Transverse colon (tissue), 4 donors: ENCODE measurements around the gene SSU72. TPM values are rescaled to one million over a fixed set of nuclear protein-coding genes. Genes with fewer than 3 reads are reported as not detected.

ENCODE experiments used
- DNase-seq: peaks from one replicate; pipeline ENCODE4 v3.0.0-alpha.2; 2019
- H3K27ac ChIP-seq, 4 donors: fragments of 200-600 bp; sonication (generic); 2 replicates each; pipeline ENCODE4 v1.5.1; 2016 to 2018; ENCODE audit warnings: inconsistent platforms in 4 of 4
- H3K27me3 ChIP-seq: fragments of 200-600 bp; sonication (generic); 2 replicates; pipeline ENCODE4 v1.5.1; 2017; ENCODE audit warnings: inconsistent platforms
- H3K36me3 ChIP-seq, 4 donors: fragments of 200-600 bp; sonication (generic); 2 replicates each; pipeline ENCODE4 v1.5.1; 2017 to 2019; ENCODE audit warnings: inconsistent platforms in 4 of 4
- H3K4me1 ChIP-seq, 4 donors: fragments of 200-600 bp; sonication (generic); 2 replicates each; pipeline ENCODE4 v1.5.1; 2017 to 2020; ENCODE audit warnings: inconsistent platforms in 4 of 4
- H3K4me3 ChIP-seq, 4 donors: fragments of 200-600 bp; sonication (generic); 1 replicate in 1 of 4; 2 replicates in 3 of 4; pipeline versions ENCODE4 v1.5.1 to v1.6.1; 2017 to 2019; ENCODE audit warnings: inconsistent platforms in 4 of 4
- H3K9me3 ChIP-seq, 2 donors: fragments of 200-600 bp; sonication (generic); 2 replicates each; pipeline ENCODE4 v1.5.1; 2017 to 2019; ENCODE audit warnings: inconsistent platforms in 2 of 2
- CTCF ChIP-seq, 5 experiments: fragments of 200-600 bp in 3 of 5; fragments of 450-650 bp in 2 of 5; sonication (generic) in 3 of 5; IDR thresholded peaks; 1 replicate in 2 of 5; 2 replicates in 3 of 5; pipeline ENCODE4 v1.5.1; 2016 to 2017; ENCODE audit warnings: antibody characterized with exemption in 5 of 5, inconsistent platforms in 3 of 5, mild to moderate bottlenecking in 2 of 5, moderate library complexity in 1 of 5
- EP300 ChIP-seq: sonication (generic); formaldehyde crosslinking; IDR thresholded peaks from one replicate; pipeline ENCODE4 v1.6.1; 2017; ENCODE audit warnings: antibody characterized with exemption, low read depth
- POLR2A ChIP-seq: fragments of 450-650 bp; IDR thresholded peaks from one replicate; pipeline ENCODE4 v1.6.1; 2016; ENCODE audit warnings: antibody characterized with exemption, mild to moderate bottlenecking, moderate library complexity
- POLR2AphosphoS5 ChIP-seq, 3 donors: sonication (generic); formaldehyde crosslinking; IDR thresholded peaks; one replicate each; pipeline ENCODE4 v1.6.1; 2016; ENCODE audit warnings: antibody characterized with exemption in 3 of 3
- WGBS, 2 donors: methylation state at CpG; one replicate each; pipeline ENCODE4 v1.1.5; 2018; ENCODE audit warnings: low coverage in 1 of 2; 5-methylcytosine and 5-hydroxymethylcytosine counted together
- in situ Hi-C, 4 donors: fragments of 200-750 bp; cut with MboI; loops; one replicate each; pipeline versions ENCODE4 v1.15.0 to v1.15.1; 2017; ENCODE audit warnings: low sequenced_read_pairs in 3 of 4, low pct_ligation_motif_present in 1 of 4, low pct_unique_long_range_greater_than_20kb in 1 of 4
- intact Hi-C: fragments of 100-400 bp; cut with DNase I; formaldehyde crosslinking; loops from one replicate; pipeline ENCODE4 v1.15.1; 2023; ENCODE audit warnings: low total_unique reads
- total RNA-seq, 4 donors: library from RNA; depleted of rRNA; stranded (reverse); fragments of >200 nt; gene quantifications; one replicate each; pipeline ENCODE4 v1.1.0, GENCODE V29; 2016

Gene SSU72
- total RNA-seq, 4 donors from 2014 or later = 95.0 to 162 (median 136) TPM

DNA sequence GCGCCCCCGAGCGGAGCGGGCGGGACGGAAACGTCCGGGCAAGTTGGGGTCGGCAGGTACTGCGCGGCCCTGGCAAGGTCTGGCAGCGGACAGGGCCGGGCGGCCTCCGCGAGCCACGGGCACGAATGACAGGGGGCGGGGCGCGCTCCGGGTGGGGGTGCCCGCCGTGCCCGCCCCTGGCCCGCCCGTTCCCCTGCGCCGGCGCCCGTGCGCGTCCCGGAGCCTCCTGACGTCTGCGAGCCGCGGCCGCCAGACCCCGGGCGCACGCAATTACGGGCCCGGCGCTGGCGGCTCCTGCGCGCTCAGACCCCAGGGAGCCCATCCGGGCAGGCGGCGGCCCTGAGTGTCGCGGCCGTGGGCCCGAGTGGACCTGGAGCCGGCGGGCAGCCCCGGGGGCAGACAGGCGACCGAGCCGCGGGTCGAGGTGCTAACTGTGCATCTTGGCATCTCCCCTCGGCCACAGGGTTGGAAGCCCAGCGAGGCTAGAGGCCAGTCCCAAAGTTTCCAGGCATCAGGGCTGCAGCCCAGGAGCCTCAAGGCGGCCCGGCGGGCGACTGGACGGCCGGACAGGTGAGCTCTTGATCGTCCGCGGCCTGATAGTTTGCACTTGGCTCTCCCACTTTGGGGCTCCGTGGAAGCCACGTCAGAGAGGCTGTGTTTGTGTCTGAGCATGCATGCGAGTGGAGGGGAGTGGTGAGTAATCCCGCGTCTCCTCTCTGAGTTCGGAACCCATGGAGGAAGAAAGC lies 41.6 kb upstream of the SSU72 start:
- no peak for TF ChIP-seq EP300
- TF ChIP-seq POLR2A = no peak
- no peak for TF ChIP-seq POLR2AphosphoS5 (IDR thresholded peaks at IDR 0.05)
- TF ChIP-seq CTCF (IDR thresholded peaks at IDR 0.05) = no peak
- Histone ChIP-seq H3K4me1 (peaks cover 20 to 30% (median 28%) of the 10 kb centered on the region in 4 donors), H3K4me3 (peak overlapping the region; percentile 49 to 98 (median 94)), H3K9me3 (no peaks in the 10 kb centered on the region), H3K27me3 (no peaks in the 10 kb centered on the region), H3K27ac (peak overlapping the region; percentile 100), H3K36me3 (no peaks in the 10 kb centered on the region)
- intact Hi-C loops (no loop called here), in situ Hi-C loops (no loop called here)
- DNase-seq = peak; percentile 69
- 0 to 5% methylated on average over 5 to 68 of the region's 80 CpGs for WGBS, 2 donors

GRCh38 chr1:1615256-1616044 lies 40.8 kb upstream of the SSU72 start, which contains the start of gene MIB2:
MIB2 (plus strand) TSS chr1:1615500; CDS start chr1:1623453, 7,953 bp downstream.
- Histone ChIP-seq H3K27ac (peak within 1 kb of the TSS; percentile 100), H3K9me3 (no peaks in the 10 kb centered on the region), H3K27me3 (no peaks in the 10 kb centered on the region), H3K36me3 (no peaks in the 10 kb centered on the region), H3K4me1 (peaks cover 20 to 30% (median 28%) of the 10 kb centered on the region in 4 donors), H3K4me3 (peak within 1 kb of the TSS; percentile 93 to 98 (median 94))
- DNase-seq = peak; percentile 98
- WGBS, 2 donors = 0% methylated on average over 53 of the region's 107 CpGs; no CpG with 5 or more reads in 1 of the 2 donors
- TF ChIP-seq POLR2AphosphoS5 (IDR thresholded peaks at IDR 0.05) (peak; percentile 45 to 85 (median 83)), POLR2A (peak; percentile 88), EP300 (no peak), CTCF (IDR thresholded peaks at IDR 0.05) (no peak)
- in situ Hi-C loops (no loop called here), intact Hi-C loops (no loop called here)

DNA sequence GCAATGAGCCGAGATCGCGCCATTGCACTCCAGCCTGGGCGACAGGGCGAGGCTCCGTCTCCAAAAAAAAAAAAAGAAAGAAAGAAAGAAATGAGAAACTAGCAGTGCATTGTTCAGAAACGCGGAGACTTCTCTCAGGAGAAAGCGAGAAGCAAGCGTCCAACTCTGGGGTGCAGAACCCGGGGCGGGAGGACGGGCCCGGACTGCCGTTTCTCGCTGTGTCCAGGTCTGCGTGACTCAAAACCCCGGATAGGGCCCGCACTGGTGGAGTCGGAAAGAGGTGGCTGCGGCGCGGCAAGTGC lies 40.2 kb upstream of the SSU72 start:
- Histone ChIP-seq H3K27me3 (no peaks in the 10 kb centered on the region), H3K4me1 (peaks cover 20 to 30% (median 28%) of the 10 kb centered on the region in 4 donors), H3K4me3 (peak overlapping the region; percentile 93 to 98 (median 94)), H3K27ac (peak overlapping the region; percentile 100), H3K9me3 (no peaks in the 10 kb centered on the region), H3K36me3 (no peaks in the 10 kb centered on the region)
- intact Hi-C loops (no loop called here), in situ Hi-C loops (no loop called here)
- WGBS, 2 donors = 0% methylated on average over 12 to 23 of the region's 23 CpGs
- TF ChIP-seq POLR2A (no peak), POLR2AphosphoS5 (IDR thresholded peaks at IDR 0.05) (no peak), CTCF (IDR thresholded peaks at IDR 0.05) (no peak), EP300 (no peak)
- DNase-seq = no peak

DNA sequence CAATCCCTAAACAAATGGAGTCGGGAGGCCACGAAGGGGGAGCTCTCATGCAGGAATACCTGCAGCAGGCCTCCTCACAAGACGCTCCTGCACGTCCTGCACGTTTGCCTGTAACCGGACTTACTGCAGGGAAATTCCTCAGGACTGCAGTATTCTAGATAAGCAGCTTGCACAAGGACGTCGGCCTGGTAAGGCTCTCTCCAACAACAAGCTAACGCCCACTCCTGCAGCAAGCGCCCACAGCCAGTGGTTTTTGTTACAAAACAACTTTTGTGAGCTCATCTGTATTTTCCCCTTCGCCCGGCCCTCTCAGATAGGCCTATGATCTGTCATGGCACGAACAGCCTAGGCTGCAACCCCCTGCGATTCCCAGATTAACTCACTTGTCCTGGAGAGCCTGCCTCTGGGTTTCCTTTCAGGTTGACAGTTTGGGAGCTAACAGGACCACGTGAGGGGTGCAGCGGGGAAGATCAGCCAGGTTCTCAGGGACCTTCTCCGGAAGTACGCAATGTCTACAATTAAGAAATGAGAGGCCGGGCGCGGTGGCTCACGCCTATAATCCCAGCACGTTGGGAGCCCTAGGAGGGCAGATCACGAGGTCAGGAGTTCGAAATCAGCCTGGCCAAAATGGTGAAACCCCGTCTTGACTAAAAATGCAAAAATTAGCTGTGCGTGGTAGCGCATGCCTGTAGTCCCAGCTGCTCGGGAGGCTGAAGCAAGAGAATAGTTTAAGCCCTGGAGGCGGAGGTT lies 39.7 kb upstream of the SSU72 start:
- intact Hi-C loops (no loop called here), in situ Hi-C loops (no loop called here)
- 12 to 20% methylated on average over 4 to 29 of the region's 30 CpGs for WGBS, 2 donors
- peak; percentile 58 for DNase-seq
- H3K9me3 ChIP-seq = no peaks in the 10 kb centered on the region
- peak overlapping the region; percentile 100 for H3K27ac ChIP-seq
- H3K36me3 ChIP-seq = no peaks in the 10 kb centered on the region
- no peaks in the 10 kb centered on the region for H3K27me3 ChIP-seq
- peak overlapping the region; percentile 93 to 98 (median 94) for H3K4me3 ChIP-seq
- H3K4me1 ChIP-seq = peaks cover 20 to 30% (median 28%) of the 10 kb centered on the region in 4 donors
- TF ChIP-seq CTCF (IDR thresholded peaks at IDR 0.05) (no peak), EP300 (no peak), POLR2AphosphoS5 (IDR thresholded peaks at IDR 0.05) (no peak), POLR2A (no peak)
